Smooth muscle cell (in vitro differentiated cells): ENCODE data around the gene CTDSPL2. TPM values are rescaled to one million over a fixed set of nuclear protein-coding genes. Genes with fewer than 3 reads are reported as not detected.

Source experiments
- DNase-seq: peaks from one replicate; lab custom pipeline; 2025; ENCODE audit not compliant: unreplicated experiment; lab: John Stamatoyannopoulos, UW
- H2AFZ ChIP-seq: fragments of 200-600 bp; sonication (generic); 2 replicates; pipeline ENCODE4 v1.6.0; 2016; ENCODE audit warnings: antibody characterized with exemption, low read depth, mild to moderate bottlenecking
- H3F3A ChIP-seq: fragments of 200-600 bp; sonication (generic); 2 replicates; pipeline ENCODE4 v1.6.0; 2017; ENCODE audit warnings: antibody characterized with exemption, low read depth
- H3K27ac ChIP-seq: fragments of 200-600 bp; sonication (generic); 2 replicates; pipeline ENCODE4 v1.5.1; 2016; ENCODE audit warnings: low read depth, mild to moderate bottlenecking
- H3K27me3 ChIP-seq: fragments of 200-600 bp; sonication (generic); 2 replicates; pipeline ENCODE4 v1.6.1; 2016; ENCODE audit warnings: low read depth, mild to moderate bottlenecking
- H3K36me3 ChIP-seq: fragments of 200-600 bp; sonication (generic); 2 replicates; pipeline ENCODE4 v1.5.1; 2016; ENCODE audit warnings: low read depth
- H3K4me1 ChIP-seq: fragments of 200-600 bp; sonication (generic); 2 replicates; pipeline ENCODE4 v1.5.1; 2016; ENCODE audit warnings: low read depth
- H3K4me2 ChIP-seq: fragments of 200-600 bp; sonication (generic); 2 replicates; pipeline ENCODE4 v1.6.0; 2016; ENCODE audit warnings: mild to moderate bottlenecking
- H3K4me3 ChIP-seq: fragments of 200-600 bp; sonication (generic); 2 replicates; pipeline ENCODE4 v1.5.1; 2016; ENCODE audit warnings: mild to moderate bottlenecking
- H3K79me2 ChIP-seq: fragments of 200-600 bp; sonication (generic); 2 replicates; pipeline ENCODE4 v1.6.0; 2016; ENCODE audit warnings: low read depth, mild to moderate bottlenecking
- H3K9ac ChIP-seq: fragments of 200-600 bp; sonication (generic); 2 replicates; pipeline ENCODE4 v1.6.0; 2016; ENCODE audit warnings: low read depth
- H3K9me3 ChIP-seq: fragments of 200-600 bp; sonication (generic); replicated peaks from 2 replicates; pipeline ENCODE4 v1.5.1; 2016; ENCODE audit warnings: low read depth
- H4K20me1 ChIP-seq: fragments of 200-600 bp; sonication (generic); 2 replicates; pipeline ENCODE4 v1.6.0; 2016; ENCODE audit warnings: low read depth
- CTCF ChIP-seq: fragments of 200-600 bp; sonication (generic); IDR thresholded peaks from 2 replicates; pipeline ENCODE4 v1.5.1; 2017; ENCODE audit warnings: borderline replicate concordance, mild to moderate bottlenecking, antibody characterized with exemption; ENCODE audit not compliant: insufficient read depth, poor library complexity, severe bottlenecking
- WGBS: methylation state at CpG from one replicate; pipeline ENCODE4 v1.1.7; 2016; ENCODE audit warnings: low lambda C conversion rate; 5-methylcytosine and 5-hydroxymethylcytosine counted together
- polyA plus RNA-seq: library from polyadenylated mRNA; unstranded; fragments of >200 nt; fragmentation: Nextera tagmentation; extraction: Ambion mirVana; gene quantifications from 2 replicates; pipeline ENCODE4 v1.2.1, GENCODE V29; 2016
- total RNA-seq: library from RNA; depleted of rRNA; stranded (reverse); fragments of >200 nt; gene quantifications from 2 replicates; pipeline ENCODE4 v1.2.3, GENCODE V29; 2014

The CTDSPL2 gene
- total and polyA plus RNA-seq, 2 experiments from 2014 or later: 15.6 to 83.9 TPM

- no peaks in the 10 kb centered on the region for H3K9me3 ChIP-seq
- no peaks in the 10 kb centered on the region for H3F3A ChIP-seq
- H2AFZ ChIP-seq: no peak overlapping the region
- no peaks in the 10 kb centered on the region for H3K4me1 ChIP-seq
- no peak for DNase-seq
- peaks cover 29% of the 10 kb centered on the region for H4K20me1 ChIP-seq
- no peak for TF ChIP-seq CTCF
- no peak overlapping the region for H3K9ac ChIP-seq
- H3K4me2 ChIP-seq: no peak overlapping the region
- H3K36me3 ChIP-seq: peaks cover 7% of the 10 kb centered on the region
- H3K79me2 ChIP-seq: peaks cover 16% of the 10 kb centered on the region
- H3K27me3 ChIP-seq: no peaks in the 10 kb centered on the region
- no peak overlapping the region for H3K4me3 ChIP-seq
- no peak overlapping the region for H3K27ac ChIP-seq
- 96% methylated on average over 3 of the region's 3 CpGs for WGBS
These were observed 58.5 kb downstream of the CTDSPL2 start for GRCh38 chr15:44485880-44486279.

- H3K27me3 ChIP-seq: no peaks in the 10 kb centered on the region
- TF ChIP-seq CTCF: no peak
- H3K79me2 ChIP-seq: no peaks in the 10 kb centered on the region
- H3K9me3 ChIP-seq: no peaks in the 10 kb centered on the region
- no peak overlapping the region for H3K4me2 ChIP-seq
- DNase-seq: no peak
- no peaks in the 10 kb centered on the region for H3K4me1 ChIP-seq
- no peaks in the 10 kb centered on the region for H3F3A ChIP-seq
- peaks cover 10% of the 10 kb centered on the region for H3K36me3 ChIP-seq
- no peak overlapping the region for H2AFZ ChIP-seq
- no peak overlapping the region for H3K27ac ChIP-seq
- no peak overlapping the region for H3K4me3 ChIP-seq
- H3K9ac ChIP-seq: no peak overlapping the region
- H4K20me1 ChIP-seq: peaks cover 17% of the 10 kb centered on the region
- WGBS: 82% methylated on average over 1 of the region's 1 CpG
These were observed 62.0 kb downstream of the CTDSPL2 start for GRCh38 chr15:44489464-44489863.

GRCh38 chr15:44490622-44491021 is 63.2 kb downstream of the CTDSPL2 start:
- 81% methylated on average over 3 of the region's 3 CpGs for WGBS
- DNase-seq: no peak
- Histone ChIP-seq H3K4me3 (no peak overlapping the region), H3K4me1 (no peaks in the 10 kb centered on the region), H3K27ac (no peak overlapping the region), H3K9ac (no peak overlapping the region), H4K20me1 (peaks cover 17% of the 10 kb centered on the region), H3K79me2 (no peaks in the 10 kb centered on the region), H2AFZ (no peak overlapping the region), H3K9me3 (no peaks in the 10 kb centered on the region), H3K4me2 (no peak overlapping the region), H3K27me3 (no peaks in the 10 kb centered on the region), H3K36me3 (peaks cover 10% of the 10 kb centered on the region), H3F3A (no peaks in the 10 kb centered on the region)
- TF ChIP-seq CTCF: no peak

- H3F3A ChIP-seq: no peaks in the 10 kb centered on the region
These were observed 64.6 kb downstream of the CTDSPL2 start for GRCh38 chr15:44492040-44492439.

More at GRCh38 chr15:44492040-44492439, 64.6 kb downstream of the CTDSPL2 start:
- H3K9me3 ChIP-seq: no peaks in the 10 kb centered on the region
- no peaks in the 10 kb centered on the region for H3K4me1 ChIP-seq
- no peak for TF ChIP-seq CTCF
- H4K20me1 ChIP-seq: peaks cover 21% of the 10 kb centered on the region
- H3K27ac ChIP-seq: no peak overlapping the region
- H3K4me3 ChIP-seq: no peak overlapping the region
- no peaks in the 10 kb centered on the region for H3K79me2 ChIP-seq
- H3K27me3 ChIP-seq: no peaks in the 10 kb centered on the region
- H3K36me3 ChIP-seq: peaks cover 9% of the 10 kb centered on the region
- WGBS: 90% methylated on average over 7 of the region's 7 CpGs
- no peak overlapping the region for H3K9ac ChIP-seq
- H2AFZ ChIP-seq: no peak overlapping the region
- no peak for DNase-seq
- no peak overlapping the region for H3K4me2 ChIP-seq
